HEK293 (cell line): ENCODE data around the gene DHRS4L2.

ENCODE experiments used
- CTCF ChIA-PET: fragments of 350-600 bp; formaldehyde crosslinking; extraction: SDS; loops from one replicate; lab custom pipeline; 2021; ENCODE audit warnings: antibody characterized with exemption; lab: Yijun Ruan, JAX
- POLR2A ChIA-PET: fragments of 300-600 bp; formaldehyde crosslinking; extraction: SDS; loops from one replicate; lab custom pipeline; 2020; ENCODE audit warnings: antibody characterized with exemption, inconsistent platforms; lab: Yijun Ruan, JAX
- H3K27ac ChIP-seq: fragments of 200-500 bp; sonication (Bioruptor generic); 2 replicates; pipeline ENCODE4 v1.5.1; 2014; ENCODE audit warnings: low read depth, low read length, control low read depth, inconsistent platforms; ENCODE audit errors: extremely low read depth
- H3K36me3 ChIP-seq, 2 experiments: fragments of 200-500 bp in 1 of 2; sonication (Bioruptor generic) in 1 of 2; 1 replicate in 1 of 2; 2 replicates in 1 of 2; pipeline ENCODE4 v1.5.1; 2014 to 2017; ENCODE audit warnings: inconsistent platforms in 2 of 2, low read length in 2 of 2; ENCODE audit not compliant: control insufficient read depth in 2 of 2, insufficient read depth in 1 of 2
- H3K4me1 ChIP-seq: fragments of 200-500 bp; sonication (Bioruptor generic); 2 replicates; pipeline ENCODE4 v1.5.1; 2014; ENCODE audit warnings: mild to moderate bottlenecking, low read length, inconsistent platforms; ENCODE audit not compliant: control insufficient read depth, insufficient read depth
- H3K4me3 ChIP-seq: 2 replicates; pipeline ENCODE4 v1.5.1; 2011; ENCODE audit warnings: low read depth, mild to moderate bottlenecking, control low read depth, low read length, moderate library complexity
- H3K9me3 ChIP-seq: fragments of 200-500 bp; sonication (Bioruptor generic); 2 replicates; pipeline ENCODE4 v1.5.1; 2014; ENCODE audit warnings: low read depth, low read length, inconsistent platforms; ENCODE audit not compliant: control insufficient read depth, insufficient read depth
- KLF7 ChIP-seq: fragments of 450-650 bp; formaldehyde crosslinking; IDR thresholded peaks from 2 replicates; pipeline ENCODE4 v1.5.1; 2016; ENCODE audit warnings: missing biosample characterization, missing genetic modification characterization, borderline replicate concordance
- PRDM2 ChIP-seq: fragments of 450-650 bp; formaldehyde crosslinking; IDR thresholded peaks from 2 replicates; pipeline ENCODE4 v1.5.1; 2016; ENCODE audit warnings: missing biosample characterization, missing genetic modification characterization, borderline replicate concordance
- PRDM6 ChIP-seq: fragments of 450-650 bp; formaldehyde crosslinking; IDR thresholded peaks from 2 replicates; pipeline ENCODE4 v1.5.1; 2017; ENCODE audit warnings: missing biosample characterization, missing genetic modification characterization
- YY1 ChIP-seq: fragments of 450-650 bp; formaldehyde crosslinking; IDR thresholded peaks from 2 replicates; pipeline ENCODE4 v1.5.1; 2018; ENCODE audit warnings: missing biosample characterization, missing genetic modification characterization
- ZBTB48 ChIP-seq: fragments of 450-650 bp; formaldehyde crosslinking; IDR thresholded peaks from 2 replicates; pipeline ENCODE4 v1.5.1; 2016; ENCODE audit warnings: missing biosample characterization, missing genetic modification characterization
- ZBTB7A ChIP-seq: fragments of 450-650 bp; formaldehyde crosslinking; IDR thresholded peaks from 2 replicates; pipeline ENCODE4 v1.5.1; 2016; ENCODE audit warnings: low read depth, missing biosample characterization, missing genetic modification characterization
- ZFP41 ChIP-seq: fragments of 450-650 bp; formaldehyde crosslinking; IDR thresholded peaks from 2 replicates; pipeline ENCODE4 v1.5.1; 2016; ENCODE audit warnings: missing biosample characterization, missing genetic modification characterization, borderline replicate concordance
- ZNF10 ChIP-seq: fragments of 450-650 bp; formaldehyde crosslinking; IDR thresholded peaks from 2 replicates; pipeline ENCODE4 v1.5.1; 2017; ENCODE audit warnings: missing biosample characterization, missing genetic modification characterization
- ZNF138 ChIP-seq: fragments of 450-650 bp; formaldehyde crosslinking; IDR thresholded peaks from 2 replicates; pipeline ENCODE4 v1.5.1; 2016; ENCODE audit warnings: missing biosample characterization, missing genetic modification characterization, borderline replicate concordance
- ZNF362 ChIP-seq: fragments of 450-650 bp; formaldehyde crosslinking; IDR thresholded peaks from 2 replicates; pipeline ENCODE4 v1.5.1; 2016; ENCODE audit warnings: missing biosample characterization, missing genetic modification characterization
- ZNF416 ChIP-seq: fragments of 450-650 bp; formaldehyde crosslinking; IDR thresholded peaks from 2 replicates; pipeline ENCODE4 v1.5.1; 2016; ENCODE audit warnings: missing biosample characterization, missing genetic modification characterization
- ZNF530 ChIP-seq: fragments of 450-650 bp; formaldehyde crosslinking; IDR thresholded peaks from 2 replicates; pipeline ENCODE4 v1.5.1; 2016; ENCODE audit warnings: low read depth, missing biosample characterization, missing genetic modification characterization
- ZNF596 ChIP-seq: fragments of 450-650 bp; IDR thresholded peaks from 2 replicates; pipeline ENCODE4 v1.5.0; 2018; ENCODE audit warnings: missing biosample characterization, mild to moderate bottlenecking, missing genetic modification characterization, moderate library complexity
- ZNF621 ChIP-seq: fragments of 450-650 bp; formaldehyde crosslinking; IDR thresholded peaks from 2 replicates; pipeline ENCODE4 v1.5.1; 2017; ENCODE audit warnings: missing biosample characterization, missing genetic modification characterization
- ZNF664 ChIP-seq: fragments of 450-650 bp; formaldehyde crosslinking; IDR thresholded peaks from 2 replicates; pipeline ENCODE4 v1.5.1; 2016; ENCODE audit warnings: missing biosample characterization, missing genetic modification characterization
- ZSCAN23 ChIP-seq: fragments of 450-650 bp; formaldehyde crosslinking; IDR thresholded peaks from 2 replicates; pipeline ENCODE4 v1.5.1; 2016; ENCODE audit warnings: missing biosample characterization, missing genetic modification characterization
- ZSCAN30 ChIP-seq: fragments of 450-650 bp; IDR thresholded peaks from 2 replicates; pipeline ENCODE4 v1.5.1; 2018; ENCODE audit warnings: missing biosample characterization, mild to moderate bottlenecking, missing genetic modification characterization, moderate library complexity

DHRS4L2 gene

GRCh38 chr14:24054324-24054641 lies 65.6 kb downstream of the DHRS4L2 start:
- no peaks in the 10 kb centered on the region for H3K9me3 ChIP-seq
- POLR2A ChIA-PET, result no interaction called here
- no peak overlapping the region for H3K4me3 ChIP-seq
- H3K36me3 ChIP-seq, result no peaks in the 10 kb centered on the region
- no peaks in the 10 kb centered on the region for H3K4me1 ChIP-seq
- CTCF ChIA-PET, result interaction anchor here (0.6 to 1.4 kb wide), 7 partner anchors 36 to 254 kb away, joined by 3 to 5 read pairs (median 3); partner anchors contain the start of genes CIDEB and IRF9
- no peak for TF ChIP-seq ZSCAN30 (tag by site-specific recombination)
- no peak for TF ChIP-seq ZNF530
- TF ChIP-seq KLF7 (tag by site-specific recombination), result no peak
- TF ChIP-seq, all 188 proteins: peak for 0
- H3K27ac ChIP-seq, result no peak overlapping the region

- no peak for TF ChIP-seq ZNF664 (tag by site-specific recombination)
- TF ChIP-seq ZSCAN23 (tag by site-specific recombination), result no peak
- TF ChIP-seq ZNF10 (tag by site-specific recombination), result no peak
- no peak for TF ChIP-seq ZFP41 (tag by site-specific recombination)
- TF ChIP-seq PRDM6, result no peak
- TF ChIP-seq ZBTB7A, result no peak
- no peak for TF ChIP-seq ZNF621
- no peak for TF ChIP-seq ZNF596 (tag by site-specific recombination)
- no peak for TF ChIP-seq ZNF416
- no peak for TF ChIP-seq ZNF138 (tag by site-specific recombination)
- TF ChIP-seq ZBTB48 (tag by site-specific recombination), result no peak
- no peak for TF ChIP-seq PRDM2 (tag by site-specific recombination)
- TF ChIP-seq ZNF362 (tag by site-specific recombination), result no peak
- no peak for TF ChIP-seq YY1 (tag by site-specific recombination)
- ChIA-PET POLR2A (no interaction called here), CTCF (interaction anchor here (0.9 to 1.4 kb wide), 6 partner anchors 36 to 253 kb away, joined by 3 to 5 read pairs (median 3); partner anchors contain the start of genes CIDEB and IRF9)
- H3K4me3 ChIP-seq, result no peak overlapping the region
- H3K36me3 ChIP-seq, result no peaks in the 10 kb centered on the region
- H3K27ac ChIP-seq, result no peak overlapping the region
- no peaks in the 10 kb centered on the region for H3K9me3 ChIP-seq
- no peaks in the 10 kb centered on the region for H3K4me1 ChIP-seq
These were observed 65.9 kb downstream of the DHRS4L2 start for GRCh38 chr14:24054646-24055045.
